Ishikawa (cell line): ENCODE measurements around the gene ZFP36L2.

ENCODE experiments used
- CEBPB ChIP-seq: IDR thresholded peaks from 2 replicates; pipeline ENCODE4 v1.6.1; 2012
- CREB1 ChIP-seq: IDR thresholded peaks from 2 replicates; pipeline ENCODE4 v1.6.1; 2012; ENCODE audit warnings: low read depth
- EGR1 ChIP-seq: IDR thresholded peaks from 2 replicates; pipeline ENCODE4 v1.6.1; 2012
- EP300 ChIP-seq: IDR thresholded peaks from 2 replicates; pipeline ENCODE4 v1.6.1; 2012; ENCODE audit warnings: borderline replicate concordance
- FOXM1 ChIP-seq: IDR thresholded peaks from 2 replicates; pipeline ENCODE4 v1.6.1; 2012; ENCODE audit warnings: low read depth, borderline replicate concordance
- MAX ChIP-seq: IDR thresholded peaks from 2 replicates; pipeline ENCODE4 v1.6.1; 2012
- NFIC ChIP-seq: IDR thresholded peaks from 2 replicates; pipeline ENCODE4 v1.6.1; 2012
- RAD21 ChIP-seq: IDR thresholded peaks from 2 replicates; pipeline ENCODE4 v1.6.1; 2012; ENCODE audit warnings: low read depth
- REST ChIP-seq: IDR thresholded peaks from 2 replicates; pipeline ENCODE4 v1.6.1; 2012; ENCODE audit warnings: low read depth, mild to moderate bottlenecking
- TCF12 ChIP-seq: IDR thresholded peaks from 2 replicates; pipeline ENCODE4 v1.6.1; 2012; ENCODE audit warnings: low read depth
- TEAD4 ChIP-seq: IDR thresholded peaks from 2 replicates; pipeline ENCODE4 v1.6.1; 2012
- USF1 ChIP-seq: IDR thresholded peaks from 2 replicates; pipeline ENCODE4 v1.6.1; 2012
- YY1 ChIP-seq: IDR thresholded peaks from 2 replicates; pipeline ENCODE4 v1.6.1; 2012; ENCODE audit warnings: low read depth
- ZBTB7A ChIP-seq: IDR thresholded peaks from 2 replicates; pipeline ENCODE4 v1.6.1; 2012; ENCODE audit warnings: low read depth

ZFP36L2 gene

GRCh38 chr2:43174368-43174916 is 52.0 kb downstream of the ZFP36L2 start:
- TF ChIP-seq CREB1 (no peak), CEBPB (no peak), NFIC (no peak), YY1 (no peak), TCF12 (no peak), REST (no peak), RAD21 (no peak), EGR1 (no peak), FOXM1 (no peak), EP300 (no peak), MAX (no peak), ZBTB7A (no peak), TEAD4 (no peak), USF1 (no peak)
